ENCODE results near the gene ZFYVE26. TPM values are rescaled to one million over a fixed set of nuclear protein-coding genes. Genes with fewer than 3 reads are reported as not detected.
"Not testable (repeated sequence)": the region's sequence is repeated elsewhere in the genome, so short reads cannot be mapped to it uniquely, and the experiment has no call there.

ZFYVE26 gene
- 17.8 TPM for polyA plus RNA-seq (ENCODE audit: insufficient read length)

DNA sequence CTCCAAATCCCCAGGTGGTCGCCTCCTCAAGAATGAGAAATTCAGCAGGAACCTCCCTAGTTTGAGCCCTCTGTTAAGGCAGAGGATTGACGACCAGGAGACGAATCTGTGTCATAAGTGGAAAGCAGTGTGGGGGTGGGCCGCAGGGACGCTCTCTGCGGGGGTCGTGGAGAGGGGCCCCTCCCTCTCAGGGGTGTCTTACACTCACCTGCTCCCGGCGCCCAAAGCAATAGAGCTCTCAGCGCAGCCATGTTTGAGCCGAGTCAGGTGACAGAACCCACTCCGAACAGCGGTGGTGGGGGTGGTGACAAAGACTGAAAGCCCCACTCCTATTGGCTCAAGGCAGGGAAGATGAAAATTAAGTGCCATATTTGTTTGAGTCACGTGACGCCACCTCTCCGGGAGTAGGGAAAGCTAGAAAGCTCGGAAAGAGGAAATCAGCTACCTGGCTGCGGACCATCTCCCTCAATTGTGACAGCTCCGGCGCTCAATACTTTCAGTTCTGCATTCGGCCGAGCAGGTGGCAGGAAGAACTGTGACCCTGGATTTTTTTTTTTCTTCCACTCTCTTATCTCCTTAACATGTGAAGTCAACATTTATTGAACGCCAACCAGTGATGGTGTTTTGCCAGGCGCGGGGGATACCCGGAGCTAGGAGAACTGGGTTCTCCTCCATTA lies at the start of gene ZFYVE26:
TSS of gene ZFYVE26 (minus strand) at position 265 of the 677 bp plus-strand sequence. CDS start 627 bp downstream, outside the sequence.
- DNase-seq = peak; percentile 95

DNA sequence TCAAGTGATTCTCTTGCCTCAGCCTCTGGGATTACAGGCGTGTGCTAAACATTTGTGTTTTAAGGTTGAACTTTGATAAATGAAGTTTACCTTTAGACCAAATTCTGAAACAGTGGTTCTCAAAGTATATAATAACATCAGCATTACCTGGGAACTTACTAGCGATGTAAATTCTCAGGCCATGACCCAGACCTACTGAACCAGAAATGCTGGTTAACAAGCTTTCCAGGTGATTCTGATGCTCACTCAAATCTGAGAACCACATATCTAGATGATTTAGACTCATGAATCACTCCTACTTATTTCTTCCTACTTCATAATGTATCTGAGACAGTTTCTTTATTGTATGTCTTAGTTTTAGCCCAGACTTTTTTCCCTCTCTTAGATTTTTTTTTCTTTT lies 46.8 kb upstream of the ZFYVE26 start:
- no peak for DNase-seq

GRCh38 chr14:67859169-67859749 lies 42.9 kb upstream of the ZFYVE26 start:
- DNase-seq = no peak

- no peak for DNase-seq
Measured at GRCh38 chr14:67857778-67858350, 41.5 kb upstream of the ZFYVE26 start.

GRCh38 chr14:67856827-67857226 lies 40.4 kb upstream of the ZFYVE26 start:
- DNase-seq = no peak

- no peak for DNase-seq
Measured at GRCh38 chr14:67853715-67854114, 37.3 kb upstream of the ZFYVE26 start.

DNA sequence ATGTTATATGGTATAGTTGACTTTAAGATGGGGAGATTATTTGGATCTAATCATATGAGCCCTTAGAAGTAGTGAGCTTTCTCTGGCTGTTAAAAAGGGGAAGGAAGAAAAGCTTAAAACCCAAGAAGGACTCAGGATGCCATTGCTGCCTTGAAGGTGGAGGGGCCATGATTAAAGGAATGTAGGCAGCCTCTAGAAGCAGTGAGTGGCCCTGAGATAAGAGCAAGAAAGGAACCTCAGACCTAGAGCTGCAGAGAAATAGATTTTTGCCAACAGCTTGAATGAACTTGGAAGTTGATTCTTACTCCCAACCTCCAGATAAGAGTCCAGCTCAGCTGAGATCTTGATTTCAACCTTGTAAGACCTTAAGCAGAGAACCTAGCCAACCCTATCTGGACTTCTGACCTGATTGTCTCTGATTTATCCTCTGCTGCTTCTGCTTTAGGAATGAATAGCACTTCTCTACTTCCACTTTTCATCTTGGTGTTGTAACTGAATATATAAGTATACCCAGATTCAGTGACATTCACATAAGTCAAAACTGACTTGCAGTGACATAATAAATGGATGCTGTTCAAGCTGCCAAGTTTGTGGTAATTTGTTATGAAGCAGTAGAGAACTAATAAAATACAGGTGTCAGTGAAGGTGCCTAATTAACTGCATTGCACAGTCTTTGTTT lies 36.7 kb upstream of the ZFYVE26 start:
- no peak for DNase-seq

GRCh38 chr14:67851785-67852410 lies 35.5 kb upstream of the ZFYVE26 start:
- DNase-seq = peak; percentile 11

DNA sequence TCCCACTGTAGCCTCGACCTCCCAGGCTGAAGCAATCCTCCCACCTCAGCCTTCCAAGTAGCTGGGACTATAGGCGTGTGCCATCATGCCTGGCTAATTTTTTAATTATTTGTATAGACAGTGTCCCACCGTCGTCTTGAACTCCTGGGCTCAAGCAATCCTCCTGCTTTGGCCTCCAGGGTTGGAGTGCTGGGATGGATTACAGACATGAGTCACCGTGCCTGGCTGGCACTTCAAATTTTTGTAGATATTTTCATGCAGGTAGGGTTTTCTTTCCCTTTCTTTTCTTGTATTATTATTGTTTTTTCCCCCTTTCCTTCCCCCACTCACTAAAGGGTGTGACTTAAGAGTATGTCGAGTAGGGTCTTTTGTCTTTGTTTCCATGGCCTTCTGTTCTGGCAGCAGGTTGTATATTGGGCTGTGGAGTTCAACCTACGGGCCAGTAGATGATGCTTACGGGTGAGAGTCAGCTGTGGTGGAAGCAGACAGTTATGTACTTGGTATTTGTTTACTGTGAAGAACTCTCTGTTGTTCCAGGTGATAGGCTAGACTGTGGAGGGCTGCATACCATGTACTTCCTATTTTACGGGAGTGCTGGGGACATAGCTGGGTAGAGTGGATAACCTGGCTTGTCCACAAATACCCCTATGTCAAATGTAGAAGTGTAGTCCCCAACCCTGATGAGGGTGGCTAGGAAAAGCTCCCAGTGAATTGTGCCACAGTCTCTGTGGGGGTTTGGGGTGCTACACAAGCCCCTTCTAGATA lies 33.9 kb upstream of the ZFYVE26 start:
- no peak for DNase-seq

GRCh38 chr14:67846029-67846610 lies 29.7 kb upstream of the ZFYVE26 start:
- no peak for DNase-seq

DNA sequence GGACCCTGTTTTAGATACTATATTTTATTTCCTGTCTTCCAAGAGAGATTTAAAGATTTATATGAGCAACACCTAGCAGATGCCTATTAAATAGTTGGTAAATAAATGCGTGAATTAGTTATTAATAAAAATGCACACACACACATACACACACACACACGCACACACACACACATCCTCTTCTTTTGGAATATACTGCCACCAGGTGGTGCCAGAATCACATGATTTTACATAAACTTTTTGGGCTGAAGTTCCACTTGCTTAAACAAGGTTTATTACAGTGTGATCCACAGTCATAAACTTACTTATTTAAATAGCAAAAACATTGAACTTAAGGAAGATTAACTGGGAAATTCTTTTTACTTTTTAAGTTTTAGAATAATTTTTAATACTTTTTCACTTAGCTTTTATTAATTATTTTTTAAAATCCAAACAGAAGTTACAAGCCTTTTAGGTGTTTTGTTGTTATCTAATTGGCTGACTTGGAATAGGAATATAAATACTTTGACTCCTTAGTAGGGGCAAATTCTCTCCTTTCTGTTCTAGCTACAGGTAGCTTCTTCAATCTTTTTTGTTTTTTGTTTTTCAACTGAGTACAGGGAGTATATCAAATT lies 20.7 kb upstream of the ZFYVE26 start:
- peak; percentile 71 for DNase-seq

DNA sequence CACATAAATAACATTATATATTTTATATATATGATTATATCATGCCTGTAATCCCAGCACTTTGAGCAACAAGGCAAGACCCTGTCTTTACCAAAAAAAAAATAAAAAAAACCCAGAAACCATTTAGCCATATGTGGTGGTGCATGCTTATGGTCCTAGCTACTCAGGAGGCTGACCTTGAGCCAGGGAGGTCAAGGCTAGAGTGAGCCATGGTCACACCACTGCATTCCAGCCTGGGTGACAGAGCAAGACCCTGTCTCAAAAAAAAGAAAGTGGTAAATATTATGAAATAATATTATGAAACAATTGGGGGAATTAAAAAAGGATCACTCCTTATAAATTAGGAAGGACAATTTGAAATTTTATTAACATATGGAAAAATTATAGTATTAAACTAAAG lies 19.2 kb upstream of the ZFYVE26 start:
- DNase-seq = no peak

DNA sequence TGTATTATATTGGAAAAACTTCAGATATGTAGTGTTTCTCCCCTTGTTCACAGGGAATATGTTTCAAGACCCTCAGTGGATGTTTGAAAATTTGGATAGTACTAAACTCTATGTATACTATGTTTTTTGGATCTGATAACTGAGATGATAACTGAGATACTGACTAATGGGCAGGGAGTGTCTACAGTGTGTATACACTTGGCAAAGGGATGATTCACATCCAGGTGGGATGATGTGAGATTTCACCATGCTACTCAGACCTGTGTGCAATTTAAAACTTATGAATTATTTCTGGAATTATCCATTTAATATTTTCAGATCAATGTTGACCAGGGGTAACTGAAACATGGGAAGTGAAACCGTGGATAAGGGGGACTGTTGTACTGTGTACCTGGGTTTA lies 17.0 kb upstream of the ZFYVE26 start:
- DNase-seq = no peak

DNA sequence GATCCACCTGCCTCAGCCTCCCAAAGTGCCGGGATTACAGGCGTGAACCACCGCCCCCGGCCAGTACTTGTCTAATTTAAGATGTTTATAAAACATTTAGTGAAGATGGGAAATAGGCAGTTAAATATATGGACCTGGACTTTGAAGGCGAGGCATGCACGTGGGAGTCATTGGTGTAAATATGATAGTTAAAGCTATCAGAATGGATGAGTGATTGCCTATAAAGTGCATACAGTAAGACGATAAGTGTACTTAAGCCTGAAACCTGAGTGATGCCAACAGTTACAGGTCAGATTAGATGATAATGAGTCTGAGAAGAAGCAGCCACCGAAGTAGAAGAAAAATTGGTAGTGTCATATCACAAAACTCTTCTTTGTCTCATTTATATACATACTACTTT lies 14.7 kb upstream of the ZFYVE26 start:
- DNase-seq = no peak

DNA sequence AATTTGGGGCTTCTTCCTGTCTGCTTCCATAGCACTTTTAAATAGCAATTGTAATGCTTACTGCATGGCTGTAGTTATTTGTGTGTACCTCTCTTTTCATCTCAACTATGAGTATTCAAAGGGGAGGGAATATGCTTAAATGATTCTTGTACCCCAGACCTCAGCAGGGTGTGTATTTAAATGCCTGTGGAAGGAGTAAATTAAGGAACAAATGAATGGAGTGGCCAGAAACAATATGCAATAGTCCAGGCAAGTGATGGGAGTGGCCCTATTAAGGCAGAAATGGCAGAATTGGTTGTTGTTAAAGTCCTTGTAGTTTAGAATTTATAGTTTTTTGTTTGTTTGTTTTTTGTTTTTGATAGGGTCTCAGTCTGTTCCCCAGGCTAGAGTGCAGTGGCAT lies 4.7 kb upstream of the ZFYVE26 start:
- DNase-seq = no peak

GRCh38 chr14:67820428-67820971 lies 4.1 kb upstream of the ZFYVE26 start:
- DNase-seq = peak; percentile 13

GRCh38 chr14:67819563-67820421 lies 3.4 kb upstream of the ZFYVE26 start, which contains the start of gene RAD51B:
TSS of gene RAD51B (plus strand) at chr14:67819779.
- peak; percentile 91 for DNase-seq

DNA sequence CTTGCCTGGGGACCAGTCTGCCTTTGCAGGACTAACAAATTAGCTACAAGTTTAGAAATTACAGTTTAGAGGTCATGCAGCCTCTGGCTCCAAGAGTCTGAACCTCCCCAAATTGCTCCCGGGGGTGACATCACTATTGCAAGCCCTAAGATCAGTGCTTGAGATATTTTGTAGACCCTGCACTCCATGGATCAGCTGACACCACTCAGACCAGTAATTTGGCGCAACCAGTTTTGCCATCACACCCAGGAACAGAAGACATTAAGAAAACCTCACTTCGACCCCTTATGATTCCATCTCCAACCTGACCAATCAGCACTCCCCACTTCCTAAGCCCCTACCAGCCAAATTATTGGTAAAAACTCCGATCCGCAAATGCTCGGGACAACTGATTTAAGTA lies 2.1 kb upstream of the ZFYVE26 start:
- not testable (repeated sequence) for DNase-seq

- DNase-seq = no peak
Measured at GRCh38 chr14:67817750-67818438, 1.5 kb upstream of the ZFYVE26 start.

Data from hindlimb muscle (tissue), 1 donor.